Coronary artery (tissue), 2 donors: ENCODE measurements around the gene EVL.
"Not testable (repeated sequence)": the region's sequence is repeated elsewhere in the genome, so short reads cannot be mapped to it uniquely, and the experiment has no call there.

Experiments
- DNase-seq: peaks from one replicate; pipeline ENCODE4 v3.0.0-alpha.2; 2017; ENCODE audit warnings: low spot score
- H3K27ac ChIP-seq, 2 donors: fragments of 200-600 bp; sonication (generic); one replicate each; pipeline ENCODE4 v1.5.1; 2016 to 2019
- H3K4me3 ChIP-seq: fragments of 200-600 bp; sonication (generic); 2 replicates; pipeline ENCODE4 v1.5.1; 2016; ENCODE audit warnings: mild to moderate bottlenecking, moderate library complexity
- TF ChIP-seq, protein P1 (sequence below): fragments of 200-600 bp; sonication (generic); IDR thresholded peaks from one replicate; pipeline ENCODE4 v1.5.1; 2019; ENCODE audit warnings: antibody characterized with exemption

Gene EVL

DNA sequence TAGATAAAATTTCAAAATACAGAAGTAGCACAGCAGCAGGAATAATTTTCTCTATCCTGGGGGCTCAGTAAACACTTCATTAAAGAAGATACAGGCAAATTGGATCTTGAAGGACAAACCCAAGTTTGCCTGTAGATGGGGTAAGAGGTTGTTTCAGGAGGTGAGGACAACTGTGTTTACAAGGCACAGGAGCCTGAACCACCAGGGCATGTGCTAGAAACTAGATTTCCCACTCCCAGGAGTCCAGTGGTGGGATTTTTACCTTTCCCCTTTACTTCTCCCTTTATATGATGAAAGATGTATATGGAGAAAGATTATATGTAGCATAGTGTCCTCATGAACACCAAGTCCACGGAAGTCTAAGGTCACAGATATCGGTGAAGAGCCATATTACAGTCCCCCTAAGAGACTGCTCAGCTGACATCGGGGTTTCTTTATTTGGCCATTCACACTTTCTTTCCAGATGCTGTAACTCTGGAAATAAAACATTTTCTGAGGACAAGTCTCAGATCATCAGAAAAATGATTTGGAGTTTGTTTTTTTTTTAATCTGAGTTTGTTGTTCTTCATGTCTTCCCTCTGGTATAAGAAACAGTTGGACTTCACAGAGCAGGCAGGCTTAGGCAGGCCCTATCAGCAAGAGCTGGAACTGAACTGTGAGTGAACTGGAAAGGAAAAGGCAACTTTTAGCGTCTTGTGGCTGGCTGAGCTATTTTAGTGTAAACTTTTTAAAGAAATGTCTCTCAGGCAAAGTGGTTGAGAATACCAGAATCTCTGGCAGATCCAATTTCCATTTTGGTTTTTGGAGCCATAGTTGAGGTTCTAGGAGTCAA, 8.0 kb upstream of the EVL start:
- H3K27ac ChIP-seq: peak overlapping the region; percentile 53 to 76
- no peak overlapping the region for H3K4me3 ChIP-seq
- TF ChIP-seq, protein P1, sequence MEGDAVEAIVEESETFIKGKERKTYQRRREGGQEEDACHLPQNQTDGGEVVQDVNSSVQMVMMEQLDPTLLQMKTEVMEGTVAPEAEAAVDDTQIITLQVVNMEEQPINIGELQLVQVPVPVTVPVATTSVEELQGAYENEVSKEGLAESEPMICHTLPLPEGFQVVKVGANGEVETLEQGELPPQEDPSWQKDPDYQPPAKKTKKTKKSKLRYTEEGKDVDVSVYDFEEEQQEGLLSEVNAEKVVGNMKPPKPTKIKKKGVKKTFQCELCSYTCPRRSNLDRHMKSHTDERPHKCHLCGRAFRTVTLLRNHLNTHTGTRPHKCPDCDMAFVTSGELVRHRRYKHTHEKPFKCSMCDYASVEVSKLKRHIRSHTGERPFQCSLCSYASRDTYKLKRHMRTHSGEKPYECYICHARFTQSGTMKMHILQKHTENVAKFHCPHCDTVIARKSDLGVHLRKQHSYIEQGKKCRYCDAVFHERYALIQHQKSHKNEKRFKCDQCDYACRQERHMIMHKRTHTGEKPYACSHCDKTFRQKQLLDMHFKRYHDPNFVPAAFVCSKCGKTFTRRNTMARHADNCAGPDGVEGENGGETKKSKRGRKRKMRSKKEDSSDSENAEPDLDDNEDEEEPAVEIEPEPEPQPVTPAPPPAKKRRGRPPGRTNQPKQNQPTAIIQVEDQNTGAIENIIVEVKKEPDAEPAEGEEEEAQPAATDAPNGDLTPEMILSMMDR: no peak
- DNase-seq: no peak

DNA sequence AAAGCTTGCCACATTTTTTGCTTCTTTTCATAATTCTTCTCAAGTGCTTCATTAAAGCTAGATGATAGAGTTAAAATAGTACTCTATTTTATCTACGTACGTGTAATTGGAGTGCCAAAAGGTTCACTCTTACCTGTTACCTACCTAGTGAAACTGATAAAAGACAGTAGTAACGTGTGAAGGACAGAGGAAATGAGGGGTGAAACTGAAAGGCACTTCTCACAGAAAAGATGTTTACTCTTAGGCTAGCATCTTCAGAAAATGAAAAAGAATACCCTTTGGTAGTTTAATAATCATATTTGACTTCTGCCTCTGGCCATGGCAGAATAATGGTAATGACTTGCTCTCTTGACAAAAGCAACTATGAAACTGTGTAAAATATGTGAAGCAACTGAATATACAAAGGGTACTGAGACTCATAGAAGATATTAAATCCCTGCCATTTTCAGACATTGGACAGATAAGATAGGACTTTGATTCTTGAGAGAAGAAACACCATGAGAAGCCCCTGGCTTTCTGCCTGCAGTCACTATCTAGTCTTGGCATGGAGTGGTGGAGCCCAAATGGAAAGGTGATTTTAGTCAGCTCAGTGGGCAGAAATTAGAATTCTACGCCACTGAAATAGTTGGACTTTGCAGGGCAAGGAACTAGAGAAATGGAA, 6.3 kb upstream of the EVL start:
- Histone ChIP-seq H3K4me3 (no peak overlapping the region), H3K27ac (no peak overlapping the region)
- DNase-seq: no peak
- TF ChIP-seq, protein P1: no peak

DNA sequence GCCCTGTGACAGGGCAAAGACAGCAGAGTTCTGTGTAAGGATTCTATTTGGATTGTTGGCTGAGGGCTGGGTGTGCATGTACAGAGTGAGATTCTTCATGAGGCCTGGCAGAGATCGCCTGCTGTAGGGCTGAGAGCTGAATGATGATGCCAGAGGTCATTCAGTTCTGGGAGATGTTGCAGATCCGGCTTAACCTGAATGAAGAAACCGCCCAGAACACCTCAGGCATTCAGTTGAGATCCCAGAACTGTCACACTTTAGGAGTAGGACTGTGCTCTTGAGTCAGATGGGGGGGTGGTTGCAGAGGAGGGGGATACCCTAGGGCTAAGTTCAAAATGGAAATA, 5.8 kb upstream of the EVL start:
- no peak overlapping the region for H3K27ac ChIP-seq
- TF ChIP-seq, protein P1: no peak
- DNase-seq: no peak
- H3K4me3 ChIP-seq: no peak overlapping the region

DNA sequence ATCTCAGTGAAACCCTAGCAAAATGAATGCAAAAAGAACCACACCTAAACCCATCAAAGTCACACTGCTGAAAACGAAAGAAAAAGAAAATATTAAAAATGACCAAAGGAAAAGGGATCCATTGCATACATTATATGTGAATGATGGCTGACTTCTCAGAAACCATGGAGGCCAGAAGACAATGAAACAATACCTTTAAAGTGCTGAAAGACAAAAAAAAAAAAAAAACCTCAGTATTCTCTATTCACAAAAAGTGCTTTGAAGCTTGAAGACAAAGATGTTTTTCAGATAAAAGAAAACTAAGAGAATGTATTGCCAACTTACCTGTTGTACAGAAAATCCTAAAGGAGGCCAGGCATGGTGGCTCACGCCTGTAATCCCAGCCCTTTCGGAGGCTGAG, 4.5 kb upstream of the EVL start:
- no peak overlapping the region for H3K27ac ChIP-seq
- TF ChIP-seq, protein P1: no peak
- no peak for DNase-seq
- no peak overlapping the region for H3K4me3 ChIP-seq

DNA sequence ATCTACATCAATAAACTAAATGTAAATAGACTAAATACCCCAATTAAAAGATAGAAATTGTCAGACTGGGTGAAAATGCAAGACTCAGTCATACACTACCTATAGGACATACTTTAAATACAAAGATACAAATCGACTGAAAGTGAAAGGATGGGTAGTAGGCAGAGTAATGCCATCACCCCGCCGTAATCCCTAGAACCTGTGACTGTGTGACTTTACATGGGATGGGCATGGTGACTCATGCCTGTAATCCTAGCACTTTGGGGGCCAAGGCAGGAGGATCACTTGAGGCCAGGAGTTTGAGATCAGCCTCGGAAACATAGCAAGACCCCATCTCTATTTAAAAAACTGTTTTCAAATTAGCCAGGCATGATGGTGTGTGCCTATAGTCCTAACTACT, 2.6 kb upstream of the EVL start:
- H3K27ac ChIP-seq: no peak overlapping the region

DNA sequence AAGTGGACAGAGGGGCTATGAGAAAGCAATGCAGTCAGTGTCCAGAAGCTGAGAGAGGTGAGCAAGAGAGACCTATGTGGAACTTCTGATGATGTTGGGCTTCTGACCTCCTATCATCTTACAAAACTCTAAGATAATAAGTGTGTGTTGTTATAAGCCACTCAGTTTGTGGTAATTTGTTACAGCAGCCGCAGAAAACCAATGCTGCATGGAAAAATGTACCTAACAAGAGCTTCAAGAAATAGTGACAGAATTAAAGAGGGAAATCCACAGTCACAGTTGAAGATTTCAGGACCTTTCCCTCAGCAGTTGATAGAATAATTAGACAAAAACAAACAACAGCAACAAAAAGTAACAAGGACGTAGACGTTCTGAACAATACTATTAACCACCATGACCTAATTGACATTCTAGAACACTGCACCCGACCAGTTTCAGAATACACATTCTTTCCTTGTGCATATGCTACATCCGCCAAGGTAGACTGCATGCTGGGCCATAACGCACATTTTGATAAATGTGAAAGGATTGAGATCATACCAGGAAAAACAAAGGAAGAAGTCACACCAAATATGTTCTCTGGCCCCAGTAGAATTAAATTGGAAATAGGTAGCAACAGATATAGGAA, 1.8 kb upstream of the EVL start:
- H3K27ac ChIP-seq: no peak overlapping the region
- TF ChIP-seq, protein P1: no peak
- DNase-seq: no peak

More for the DNA sequence above, 2.6 kb upstream of the EVL start:
- no peak overlapping the region for H3K4me3 ChIP-seq
- TF ChIP-seq, protein P1: no peak
- DNase-seq: no peak

DNA sequence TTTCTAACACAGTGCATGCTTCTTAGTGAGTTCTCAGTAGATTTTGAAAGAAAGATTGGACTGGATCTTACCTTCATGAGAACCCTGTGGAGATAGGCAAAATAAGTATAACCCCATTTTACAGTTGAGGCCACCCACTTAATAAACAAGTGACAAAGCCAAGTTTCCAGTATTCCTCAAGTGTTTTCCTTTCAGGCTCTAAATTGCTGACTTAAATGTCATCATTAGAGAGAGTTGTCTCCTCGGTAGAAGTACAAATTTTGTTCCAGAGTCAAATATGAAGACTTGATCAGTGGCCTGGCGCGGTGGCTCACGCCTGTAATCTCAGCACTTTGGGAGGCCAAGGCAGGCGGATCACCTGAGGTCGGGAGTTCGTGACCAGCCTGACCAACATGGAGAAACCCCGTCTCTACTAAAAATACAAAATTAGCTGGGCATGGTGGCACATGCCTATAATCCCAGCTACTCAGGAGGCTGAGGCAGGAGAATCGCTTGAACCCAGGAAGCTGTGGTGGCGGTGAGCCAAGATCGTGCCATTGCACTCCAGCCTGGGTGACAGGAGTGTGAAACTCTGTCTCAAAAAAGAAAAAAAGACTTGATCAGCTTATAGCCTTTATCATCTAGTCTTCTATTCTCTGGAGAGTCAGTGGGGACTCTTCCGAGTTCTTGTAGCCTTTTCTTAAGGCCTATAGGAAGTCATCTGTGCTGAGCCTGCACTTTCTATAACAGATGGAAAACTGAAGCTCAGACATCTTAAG, 708 bp upstream of the EVL start:
- DNase-seq, H3K4me3 ChIP-seq: not testable (repeated sequence)
- peak overlapping the region in 1 of 2 donors; percentile 31 for H3K27ac ChIP-seq

More for the DNA sequence above, 1.8 kb upstream of the EVL start:
- H3K4me3 ChIP-seq: no peak overlapping the region
